Right lobe of liver (tissue), 6 donors: Measurements from ENCODE around the gene NTNG2. TPM values are rescaled to one million over a fixed set of nuclear protein-coding genes. Genes with fewer than 3 reads are reported as not detected.
A peak's percentile ranks its signal among the peaks of the same experiment; 100 is the strongest.

Source experiments
- ATAC-seq, 4 donors: fragments of 200-7000 bp; cut with Tn5 transposase; one replicate each; pipeline ENCODE4 v1.9.1; 2020; ENCODE audit warnings: mild to moderate bottlenecking in 4 of 4, moderate library complexity in 4 of 4
- DNase-seq, 3 donors: peaks; one replicate each; pipeline ENCODE4 v3.0.0-alpha.2; 2020
- H3K27ac ChIP-seq, 3 donors: fragments of 200-600 bp; one replicate each; pipeline ENCODE4 v1.8.0; 2022
- H3K27me3 ChIP-seq, 2 donors: fragments of 200-600 bp; one replicate each; pipeline ENCODE4 v1.8.0; 2022
- H3K36me3 ChIP-seq, 4 donors: fragments of 200-600 bp; sonication (generic) in 1 of 4; one replicate each; pipeline versions ENCODE4 v1.5.1 to v1.8.0; 2017 to 2022; ENCODE audit warnings: control low read depth in 1 of 4
- H3K4me1 ChIP-seq, 4 donors: fragments of 200-600 bp; sonication (generic) in 1 of 4; one replicate each; pipeline versions ENCODE4 v1.5.1 to v1.8.0; 2017 to 2022; ENCODE audit warnings: control low read depth in 1 of 4
- H3K4me3 ChIP-seq, 3 donors: fragments of 200-600 bp; one replicate each; pipeline ENCODE4 v1.8.0; 2022
- H3K9me3 ChIP-seq, 4 donors: fragments of 200-600 bp; sonication (generic) in 1 of 4; one replicate each; pipeline versions ENCODE4 v1.5.1 to v1.8.0; 2017 to 2022; ENCODE audit warnings: control low read depth in 1 of 4
- CTCF ChIP-seq, 4 donors: fragments of 200-600 bp in 3 of 4; fragments of 450-650 bp in 1 of 4; IDR thresholded peaks; one replicate each; pipeline versions ENCODE4 v1.5.1 to v1.8.0; 2016 to 2022; ENCODE audit warnings: antibody characterized with exemption in 4 of 4, mild to moderate bottlenecking in 2 of 4
- POLR2A ChIP-seq: fragments of 450-650 bp; IDR thresholded peaks from one replicate; pipeline ENCODE4 v1.6.1; 2017; ENCODE audit warnings: antibody characterized with exemption, mild to moderate bottlenecking
- WGBS: methylation state at CpG from one replicate; pipeline ENCODE4 v1.1.6; 2018; ENCODE audit warnings: low coverage, low lambda C conversion rate; ENCODE audit not compliant: insufficient coverage; ENCODE audit errors: missing lambda C conversion rate; 5-methylcytosine and 5-hydroxymethylcytosine counted together
- intact Hi-C, 2 donors: fragments of 100-400 bp; cut with DNase I; formaldehyde crosslinking; loops; one replicate each; pipeline versions ENCODE4 v1.11.2 to v1.14.1; 2022
- total RNA-seq, 6 experiments: library from RNA; depleted of rRNA in 2 of 6; stranded (reverse); fragments of >200 nt in 2 of 6; fragmentation: NEBNext Ultra II Directional in 3 of 6; extraction: Animal tissue kit (Norgen Biotek cat#: 25700) in 3 of 6; gene quantifications; one replicate each; pipeline versions ENCODE4 v1.1.0 to v1.2.4, GENCODE V29; 2016 to 2023
- donor health status: DM: no; HTN: yes; CAD: no.
- donor health status: DM: no; HTN: no; CAD: no.
- donor health status: DM: no; HTN: no; CAD: no.
- donor health status: DM: no; HTN: yes; CAD: no.
- donor health status: DM: no; HTN: yes; CAD: no.

NTNG2 gene
- total RNA-seq, 6 experiments from 2014 or later: 0.12 to 1.6 (median 0.24) TPM

DNA sequence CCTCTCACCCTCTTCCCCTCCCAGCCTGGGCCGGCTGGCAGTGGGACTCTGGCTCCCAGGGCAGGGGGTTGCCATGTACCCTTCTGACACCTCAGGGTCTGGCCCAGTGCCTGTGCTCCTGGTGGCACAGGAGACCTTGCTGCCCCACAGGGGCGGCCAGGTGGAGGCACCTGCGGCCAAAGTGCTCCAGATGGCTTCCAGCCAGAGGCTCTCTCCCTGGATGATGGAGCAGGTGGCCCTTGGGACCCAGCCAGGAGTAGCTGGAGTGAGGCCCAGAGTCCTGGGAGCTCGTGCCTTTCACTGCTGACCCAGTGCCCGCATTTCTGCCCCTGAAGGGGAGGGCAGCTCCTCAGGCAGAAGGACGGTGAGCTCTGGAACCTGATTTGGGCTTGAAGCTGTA, 87.3 kb downstream of the NTNG2 start:
- DNase-seq (peak; percentile 65 to 83 (median 77)), ATAC-seq (peak; percentile 57 to 86 (median 70))
- no CpG with 5 or more reads among the region's 6 CpGs for WGBS
- Histone ChIP-seq H3K4me3 (no peak overlapping the region), H3K27ac (no peak overlapping the region), H3K36me3 (no peaks in the 10 kb centered on the region), H3K4me1 (no peaks in the 10 kb centered on the region), H3K27me3 (no peaks in the 10 kb centered on the region), H3K9me3 (no peaks in the 10 kb centered on the region)
- TF ChIP-seq CTCF (IDR thresholded peaks at IDR 0.05) (no peak), POLR2A (no peak)
- intact Hi-C loops: loop anchor here in 1 of 2 donors (5.0 kb wide), 1 partner anchor 477 kb away; no protein-coding TSS in a partner anchor

GRCh38 chr9:132249690-132250089, 87.8 kb downstream of the NTNG2 start:
- Histone ChIP-seq H3K4me1 (no peaks in the 10 kb centered on the region), H3K27me3 (no peaks in the 10 kb centered on the region), H3K36me3 (no peaks in the 10 kb centered on the region), H3K9me3 (no peaks in the 10 kb centered on the region), H3K27ac (no peak overlapping the region), H3K4me3 (no peak overlapping the region)
- intact Hi-C loops: loop anchor here in 1 of 2 donors (5.0 kb wide), 1 partner anchor 477 kb away; no protein-coding TSS in a partner anchor
- TF ChIP-seq CTCF (IDR thresholded peaks at IDR 0.05) (no peak), POLR2A (no peak)
- DNase-seq: no peak
- no peak for ATAC-seq
- WGBS: 100% methylated on average over 2 of the region's 8 CpGs

DNA sequence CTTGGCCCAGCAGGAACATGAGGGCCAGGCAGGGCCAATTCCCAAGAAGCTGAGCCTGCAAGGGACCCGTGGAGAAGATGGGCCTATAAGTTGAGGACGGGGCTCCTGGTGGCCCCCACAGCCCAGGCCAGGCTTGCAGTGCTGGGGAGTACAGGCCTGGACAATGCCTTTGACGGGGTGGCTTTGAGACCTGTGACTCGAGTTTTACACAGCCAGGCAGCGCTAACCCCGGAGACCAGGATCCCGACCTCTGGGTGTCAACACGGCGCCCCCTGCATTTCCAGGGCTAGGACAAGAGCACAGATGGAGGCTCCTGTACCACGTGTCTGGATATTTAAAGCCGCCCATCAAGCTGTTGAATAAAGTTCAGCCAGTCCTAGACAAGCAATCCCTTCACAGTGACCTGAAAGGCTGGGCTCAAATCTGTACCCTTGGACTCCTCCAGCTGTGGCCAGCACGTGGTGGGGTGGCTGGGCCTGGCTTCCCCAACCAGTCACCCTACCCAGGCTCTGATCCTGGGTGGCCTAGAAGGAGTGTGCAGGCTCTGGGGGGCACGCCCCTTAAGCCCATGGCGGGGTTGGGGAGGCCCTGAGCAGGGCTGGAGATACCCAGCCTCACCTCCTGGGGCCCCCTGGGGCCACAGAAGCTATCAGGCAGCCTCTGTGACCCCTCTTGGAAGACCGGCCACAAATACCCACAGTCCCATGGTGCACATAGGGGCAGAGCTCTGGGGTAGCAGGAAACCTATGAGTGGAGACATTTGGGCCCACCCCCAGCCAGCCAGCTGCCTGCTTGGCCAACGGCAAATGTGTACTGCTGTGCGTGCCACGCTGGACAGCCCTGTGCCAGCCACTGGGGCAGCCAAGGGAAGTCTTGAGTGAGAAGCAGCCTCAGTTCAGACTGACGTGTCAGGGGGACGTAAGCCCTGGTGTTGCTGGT, 88.7 kb downstream of the NTNG2 start:
- intact Hi-C loops: no loop called here
- ATAC-seq (peak in 1 of 4 donors; percentile 13), DNase-seq (no peak)
- no peak for TF ChIP-seq POLR2A
- no peak overlapping the region for H3K27ac ChIP-seq
- H3K4me1 ChIP-seq: no peaks in the 10 kb centered on the region
- no CpG with 5 or more reads among the region's 20 CpGs for WGBS
- no peak overlapping the region for H3K4me3 ChIP-seq
- no peaks in the 10 kb centered on the region for H3K9me3 ChIP-seq
- H3K27me3 ChIP-seq: no peaks in the 10 kb centered on the region
- no peaks in the 10 kb centered on the region for H3K36me3 ChIP-seq

DNA sequence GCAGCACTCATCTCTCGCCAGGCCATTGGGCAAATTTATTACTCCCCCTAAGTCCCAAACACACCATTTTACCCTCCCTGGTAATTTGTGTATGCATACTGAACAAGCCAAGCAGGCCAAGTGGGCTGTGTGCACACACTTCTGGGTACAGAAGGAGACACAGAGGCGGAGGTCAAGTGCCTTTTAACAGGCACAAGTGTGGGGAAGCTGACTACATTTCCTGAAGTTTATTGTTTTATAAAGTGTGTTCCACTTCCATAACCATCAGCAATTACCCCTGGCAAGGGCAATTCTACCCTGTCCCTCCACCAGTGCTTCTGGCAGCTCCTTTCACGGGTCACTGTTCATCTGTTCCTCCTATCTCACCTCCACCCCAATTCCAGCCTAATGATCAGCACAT, 99.0 kb downstream of the NTNG2 start:
- TF ChIP-seq POLR2A: no peak
- no peak for TF ChIP-seq CTCF (IDR thresholded peaks at IDR 0.05)

DNA sequence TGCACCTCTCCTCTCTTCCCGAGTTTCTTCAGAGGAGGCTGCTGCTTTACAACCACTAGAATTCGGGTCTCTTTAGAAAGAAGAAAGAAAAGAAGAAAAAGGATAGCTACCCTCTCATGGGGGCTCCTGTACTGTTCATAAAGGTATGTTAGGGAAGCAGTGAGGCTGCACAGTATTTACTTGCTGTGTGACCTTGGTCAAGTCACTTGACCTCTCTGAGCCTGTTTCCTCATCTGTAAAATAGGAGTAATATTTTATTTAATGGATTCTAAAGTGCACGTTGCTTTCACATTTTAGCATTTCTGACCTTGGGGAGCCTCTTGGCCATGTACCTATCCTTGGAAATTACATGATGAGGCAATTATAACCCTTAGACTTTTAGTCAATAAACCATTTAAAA, 104.2 kb downstream of the NTNG2 start:
- DNase-seq (no peak), ATAC-seq (no peak)
- Histone ChIP-seq H3K4me1 (no peaks in the 10 kb centered on the region), H3K36me3 (peaks cover 8 to 61% (median 34%) of the 10 kb centered on the region in 4 donors), H3K4me3 (no peak overlapping the region), H3K27ac (no peak overlapping the region), H3K27me3 (no peaks in the 10 kb centered on the region), H3K9me3 (no peaks in the 10 kb centered on the region)
- 75% methylated on average over 3 of the region's 3 CpGs for WGBS
- intact Hi-C loops: no loop called here
- TF ChIP-seq CTCF (IDR thresholded peaks at IDR 0.05) (no peak), POLR2A (no peak)

More for the DNA sequence above, 99.0 kb downstream of the NTNG2 start:
- H3K36me3 ChIP-seq: peaks cover 8 to 33% (median 18%) of the 10 kb centered on the region in 4 donors
- intact Hi-C loops: no loop called here
- DNase-seq: no peak
- no peaks in the 10 kb centered on the region for H3K9me3 ChIP-seq
- no peak overlapping the region for H3K27ac ChIP-seq
- H3K4me3 ChIP-seq: no peak overlapping the region
- 86% methylated on average over 2 of the region's 3 CpGs for WGBS
- ATAC-seq: no peak
- peaks cover 0 to 3% (median 0%) of the 10 kb centered on the region in 4 donors for H3K4me1 ChIP-seq
- no peaks in the 10 kb centered on the region for H3K27me3 ChIP-seq
